Skeletal muscle satellite cell (primary cell): ENCODE results near the gene JHY. TPM values are rescaled to one million over a fixed set of nuclear protein-coding genes. Genes with fewer than 3 reads are reported as not detected.
A peak's percentile ranks its signal among the peaks of the same experiment; 100 is the strongest.

ENCODE experiments used
- H3K27me3 ChIP-seq: 2 replicates; pipeline ENCODE4 v1.7.0; 2013; ENCODE audit warnings: low read length; ENCODE audit not compliant: control insufficient read depth, insufficient read depth
- H3K36me3 ChIP-seq: 2 replicates; pipeline ENCODE4 v1.7.0; 2013; ENCODE audit warnings: mild to moderate bottlenecking, control low read depth, low read length; ENCODE audit not compliant: insufficient read depth
- H3K4me1 ChIP-seq: 2 replicates; pipeline ENCODE4 v1.7.0; 2013; ENCODE audit warnings: low read length; ENCODE audit not compliant: control insufficient read depth, insufficient read depth
- H3K4me2 ChIP-seq: 2 replicates; pipeline ENCODE4 v1.7.0; 2013; ENCODE audit warnings: mild to moderate bottlenecking, low read length
- H3K4me3 ChIP-seq: 2 replicates; pipeline ENCODE4 v1.7.0; 2013; ENCODE audit warnings: low read length
- H3K9ac ChIP-seq: 2 replicates; pipeline ENCODE4 v1.7.0; 2013; ENCODE audit warnings: mild to moderate bottlenecking, low read depth, low read length, moderate library complexity
- H3K9me3 ChIP-seq: replicated peaks from 2 replicates; pipeline ENCODE4 v1.7.0; 2013; ENCODE audit warnings: mild to moderate bottlenecking, control low read depth, low read length
- total RNA-seq: library from RNA; depleted of rRNA; stranded (reverse); fragments of >200 nt; gene quantifications from 2 replicates; pipeline ENCODE4 v1.2.3, GENCODE V29; 2012; rRNA removed

JHY gene
- 0.44 TPM in 1 of 2 replicates, not detected in the other for total RNA-seq

- Histone ChIP-seq H3K27me3 (peaks cover 26% of the 10 kb centered on the region), H3K9me3 (no peaks in the 10 kb centered on the region), H3K4me3 (peak within 1 kb of the TSS; percentile 76), H3K9ac (peak within 1 kb of the TSS; percentile 85), H3K4me2 (peak within 1 kb of the TSS; percentile 96), H3K4me1 (peaks cover 6% of the 10 kb centered on the region), H3K36me3 (no peaks in the 10 kb centered on the region)
These were observed at the start of gene JHY for GRCh38 chr11:122882189-122882856. TSS of gene JHY (plus strand) at chr11:122882759. CDS start at chr11:122885850, 3,091 bp downstream.

DNA sequence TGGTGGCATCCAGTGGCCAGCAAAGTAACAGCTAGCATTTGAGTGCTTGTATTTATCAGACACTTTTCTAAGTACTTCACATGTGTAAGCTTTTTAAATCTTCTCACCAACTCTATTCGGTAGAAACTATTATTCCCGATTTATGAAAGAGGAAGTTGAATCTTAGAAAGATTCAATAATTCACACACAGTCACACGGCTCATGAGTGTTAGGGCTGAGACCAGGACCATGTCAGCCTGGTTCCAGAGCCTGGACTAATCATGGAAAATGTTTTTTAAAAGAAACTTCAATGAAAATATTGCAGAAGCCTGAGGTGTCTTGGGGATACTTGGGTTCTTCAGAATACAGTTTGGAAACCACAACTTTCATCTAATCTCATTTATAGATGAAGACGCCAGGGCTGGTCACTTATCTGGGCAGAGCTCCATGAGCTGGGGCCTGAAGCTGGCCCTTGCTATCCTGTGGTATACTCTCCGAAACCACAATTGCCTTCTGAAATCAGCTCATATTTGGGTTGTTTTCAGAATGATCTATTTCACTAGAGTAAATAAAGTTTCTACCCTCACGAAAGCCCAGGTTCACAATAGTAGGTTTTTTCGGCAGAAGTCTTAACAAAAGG lies 48.6 kb upstream of the JHY start:
- H3K9ac ChIP-seq: no peak overlapping the region
- H3K36me3 ChIP-seq: no peaks in the 10 kb centered on the region

DNA sequence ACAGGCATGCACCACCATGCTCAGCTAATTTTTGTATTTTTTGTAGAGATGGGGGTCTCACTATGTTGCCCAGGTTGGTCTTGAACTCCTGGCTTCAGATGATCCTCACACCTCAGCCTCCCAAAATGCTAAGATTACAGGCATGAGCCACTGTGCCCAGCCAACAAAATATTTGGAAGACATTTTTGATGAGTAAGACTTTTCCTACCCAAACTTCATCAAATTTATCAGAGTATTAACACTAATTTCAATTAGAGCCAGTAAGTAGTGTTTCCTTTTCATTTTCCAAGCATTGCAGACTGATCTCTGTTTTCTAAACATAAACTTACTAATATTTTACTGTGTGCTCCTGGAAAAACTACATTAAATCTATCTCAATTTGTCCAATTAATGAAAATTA lies 45.6 kb upstream of the JHY start:
- H3K4me3 ChIP-seq: no peak overlapping the region
- no peak overlapping the region for H3K4me2 ChIP-seq
- no peak overlapping the region for H3K9ac ChIP-seq
- H3K36me3 ChIP-seq: no peaks in the 10 kb centered on the region
- H3K27me3 ChIP-seq: no peaks in the 10 kb centered on the region
- no peaks in the 10 kb centered on the region for H3K9me3 ChIP-seq
- no peaks in the 10 kb centered on the region for H3K4me1 ChIP-seq

More for the DNA sequence above, 48.6 kb upstream of the JHY start:
- H3K4me1 ChIP-seq: no peaks in the 10 kb centered on the region
- no peaks in the 10 kb centered on the region for H3K9me3 ChIP-seq
- H3K27me3 ChIP-seq: no peaks in the 10 kb centered on the region
- H3K4me2 ChIP-seq: no peak overlapping the region
- H3K4me3 ChIP-seq: no peak overlapping the region

- Histone ChIP-seq H3K4me3 (no peak overlapping the region), H3K27me3 (no peaks in the 10 kb centered on the region), H3K4me1 (no peaks in the 10 kb centered on the region), H3K4me2 (no peak overlapping the region), H3K36me3 (no peaks in the 10 kb centered on the region), H3K9me3 (no peaks in the 10 kb centered on the region), H3K9ac (no peak overlapping the region)
These were observed 44.8 kb upstream of the JHY start for GRCh38 chr11:122837528-122838346.

DNA sequence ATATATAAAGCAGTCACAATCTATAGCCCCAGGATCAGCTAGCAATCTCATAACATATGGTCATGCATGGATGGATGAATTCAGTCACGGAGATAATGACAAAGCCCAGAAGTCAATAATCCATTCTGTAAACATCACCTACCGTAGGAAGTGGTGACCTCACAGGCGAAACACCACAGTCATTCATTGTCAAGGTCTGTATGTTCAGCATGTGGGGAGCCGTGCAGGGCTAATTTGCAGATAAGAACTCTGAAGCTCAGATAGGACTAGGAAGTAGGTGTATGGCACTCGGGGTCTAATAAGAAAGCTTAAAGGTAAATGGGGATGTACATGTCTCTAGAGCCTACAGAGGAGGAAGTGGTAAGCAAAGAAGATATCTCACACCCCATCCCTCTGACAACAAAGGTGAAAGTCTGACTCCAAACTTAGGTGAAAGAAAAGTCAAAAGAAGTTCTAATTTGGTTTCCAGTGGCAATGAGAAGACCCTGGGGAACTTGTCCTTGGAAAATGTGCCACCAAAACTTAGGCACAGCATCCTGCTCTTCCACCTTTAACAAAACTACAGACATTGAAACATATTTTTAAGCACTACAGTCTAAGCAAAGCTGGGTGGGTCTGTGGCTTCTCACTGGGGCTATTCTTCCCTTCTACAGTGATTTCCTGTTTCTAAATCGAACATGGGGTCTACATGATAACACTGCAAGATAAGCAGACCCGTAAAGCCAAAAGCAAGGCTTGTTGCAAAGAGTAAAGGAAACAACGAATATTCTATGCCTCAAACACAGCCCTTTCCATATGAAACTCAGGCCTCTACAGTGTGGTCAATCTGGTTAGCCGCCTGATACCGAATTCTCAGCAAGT lies 39.0 kb upstream of the JHY start:
- Histone ChIP-seq H3K9me3 (no peaks in the 10 kb centered on the region), H3K4me1 (no peaks in the 10 kb centered on the region), H3K27me3 (no peaks in the 10 kb centered on the region), H3K4me3 (no peak overlapping the region), H3K9ac (no peak overlapping the region), H3K36me3 (no peaks in the 10 kb centered on the region), H3K4me2 (no peak overlapping the region)

DNA sequence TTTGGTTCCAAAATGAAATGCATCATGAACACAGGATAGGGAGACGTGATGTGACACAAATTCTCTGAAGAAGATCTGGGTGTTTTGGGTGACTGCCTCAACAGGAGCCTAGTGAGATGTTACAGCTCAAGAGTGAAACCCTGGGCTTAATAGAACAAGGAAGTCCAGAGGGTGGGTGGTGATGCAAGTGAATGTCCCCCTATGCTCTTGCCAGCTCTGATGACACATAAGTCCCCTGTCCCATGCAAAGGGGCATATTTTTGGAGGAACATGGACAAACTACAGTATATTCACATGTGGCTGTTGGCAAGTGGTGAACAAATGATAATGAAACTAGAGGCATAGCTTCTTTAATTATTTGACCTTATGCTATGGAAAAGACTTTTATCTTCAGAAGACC lies 35.1 kb upstream of the JHY start:
- no peak overlapping the region for H3K4me2 ChIP-seq
- no peak overlapping the region for H3K4me3 ChIP-seq
- no peaks in the 10 kb centered on the region for H3K27me3 ChIP-seq
- no peaks in the 10 kb centered on the region for H3K9me3 ChIP-seq
- H3K9ac ChIP-seq: no peak overlapping the region
- H3K36me3 ChIP-seq: no peaks in the 10 kb centered on the region
- peaks cover 16% of the 10 kb centered on the region for H3K4me1 ChIP-seq

DNA sequence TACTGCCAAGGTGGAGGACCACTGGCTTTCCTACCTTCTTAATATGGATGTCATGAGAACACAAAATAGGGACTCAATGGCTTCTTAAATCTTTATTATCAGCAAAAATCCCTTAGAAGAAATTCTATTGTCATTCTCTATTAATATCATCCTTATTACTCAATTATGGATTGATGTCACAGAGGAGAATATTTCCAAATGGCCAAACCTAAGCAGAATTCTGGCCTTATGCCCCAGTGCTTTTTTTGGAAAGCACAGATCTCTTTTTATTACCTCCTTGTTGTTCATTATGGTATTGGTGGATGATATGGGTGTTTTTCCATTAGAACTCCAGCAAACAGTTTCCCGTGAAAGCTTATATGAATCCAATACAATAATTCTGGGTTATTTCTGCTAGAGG lies 34.4 kb upstream of the JHY start:
- Histone ChIP-seq H3K36me3 (no peaks in the 10 kb centered on the region), H3K9me3 (no peaks in the 10 kb centered on the region), H3K4me3 (no peak overlapping the region), H3K27me3 (no peaks in the 10 kb centered on the region), H3K4me1 (peaks cover 19% of the 10 kb centered on the region), H3K9ac (no peak overlapping the region), H3K4me2 (no peak overlapping the region)

DNA sequence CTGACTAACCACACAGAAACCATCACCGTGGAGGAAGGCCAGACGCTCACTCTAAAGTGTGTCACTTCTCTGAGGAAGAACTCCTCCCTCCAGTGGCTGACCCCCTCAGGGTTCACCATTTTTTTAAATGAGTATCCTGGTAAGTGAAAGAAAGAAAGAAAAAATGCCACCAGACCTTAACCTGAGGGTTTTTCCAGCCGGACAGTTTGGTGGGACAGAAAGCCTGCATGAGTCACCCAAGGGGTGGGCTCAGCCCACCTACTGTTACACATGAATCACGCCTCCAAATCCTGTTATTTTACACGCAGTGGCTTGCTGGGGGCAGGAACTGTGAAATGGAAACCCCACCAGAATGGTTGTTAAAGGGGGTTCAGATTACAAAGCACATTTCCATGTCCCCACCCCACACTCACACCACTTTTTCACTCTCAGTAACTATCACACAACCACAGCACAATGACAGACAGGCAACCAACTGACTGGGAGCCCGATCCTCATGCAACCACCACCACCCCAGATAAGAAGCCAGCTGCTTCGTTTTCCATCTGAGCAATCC lies 32.4 kb upstream of the JHY start:
- Histone ChIP-seq H3K9me3 (no peaks in the 10 kb centered on the region), H3K4me1 (peaks cover 23% of the 10 kb centered on the region), H3K36me3 (no peaks in the 10 kb centered on the region)

GRCh38 chr11:122851366-122851966 lies 31.1 kb upstream of the JHY start:
- Histone ChIP-seq H3K4me1 (peaks cover 33% of the 10 kb centered on the region), H3K36me3 (no peaks in the 10 kb centered on the region), H3K27me3 (no peaks in the 10 kb centered on the region), H3K9ac (no peak overlapping the region), H3K4me3 (no peak overlapping the region), H3K9me3 (no peaks in the 10 kb centered on the region), H3K4me2 (no peak overlapping the region)

More for the DNA sequence above, 32.4 kb upstream of the JHY start:
- Histone ChIP-seq H3K9ac (no peak overlapping the region), H3K4me2 (peak overlapping the region; percentile 44), H3K27me3 (no peaks in the 10 kb centered on the region), H3K4me3 (no peak overlapping the region)

DNA sequence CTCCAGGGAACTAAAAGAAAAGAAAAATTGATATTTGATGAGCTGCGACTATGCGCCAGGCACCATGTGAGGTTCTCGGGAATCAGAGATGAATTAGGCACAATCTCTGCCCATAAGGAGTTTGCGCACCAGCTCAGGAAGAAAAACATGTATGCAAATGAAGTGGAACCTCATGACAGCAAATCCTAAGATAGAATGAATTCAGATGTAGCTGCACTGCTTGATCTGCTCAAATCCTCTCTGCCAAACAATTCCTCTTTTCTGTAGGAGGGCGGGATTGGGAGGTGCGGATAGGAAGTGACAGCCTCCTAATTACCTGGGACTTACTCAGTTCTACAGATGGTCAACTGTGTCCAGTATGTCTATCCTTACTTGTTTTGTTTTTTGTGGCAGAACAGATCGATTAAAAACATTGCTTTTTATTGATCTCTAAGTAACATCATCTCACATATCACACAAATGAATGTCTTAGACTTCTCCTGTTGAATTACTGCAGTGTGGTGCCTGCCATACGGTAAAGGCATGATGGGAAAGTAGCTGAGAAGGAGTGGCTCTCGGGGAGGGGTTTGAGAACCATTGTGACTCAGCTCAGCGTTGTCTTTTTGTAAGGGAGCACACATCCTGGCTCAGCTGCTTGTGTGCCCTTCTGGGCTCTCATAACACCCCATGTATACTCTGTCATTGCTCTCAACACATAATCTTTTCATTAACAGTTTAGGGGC lies 30.3 kb upstream of the JHY start:
- Histone ChIP-seq H3K9me3 (no peaks in the 10 kb centered on the region), H3K36me3 (no peaks in the 10 kb centered on the region), H3K4me2 (no peak overlapping the region), H3K4me1 (peaks cover 39% of the 10 kb centered on the region), H3K9ac (no peak overlapping the region), H3K4me3 (no peak overlapping the region), H3K27me3 (no peaks in the 10 kb centered on the region)
